Fibroblast of the aortic adventitia (primary cell): ENCODE data around the gene CEP104. TPM values are rescaled to one million over a fixed set of nuclear protein-coding genes. Genes with fewer than 3 reads are reported as not detected.
A peak's percentile ranks its signal among the peaks of the same experiment; 100 is the strongest.

Source experiments
- DNase-seq: peaks from one replicate; pipeline ENCODE4 v3.0.0-alpha.2; 2010; ENCODE audit warnings: low read depth
- H3K4me3 ChIP-seq: 2 replicates; pipeline ENCODE4 v1.5.1; 2011; ENCODE audit warnings: low read depth, mild to moderate bottlenecking, control low read depth, low read length, moderate library complexity
- CTCF ChIP-seq: IDR thresholded peaks from 2 replicates; pipeline ENCODE4 v1.5.1; 2011; ENCODE audit warnings: mild to moderate bottlenecking, low read length, control low read depth, inconsistent platforms; ENCODE audit not compliant: insufficient read depth
- total RNA-seq: library from RNA; depleted of rRNA; stranded (reverse); fragments of >200 nt; gene quantifications from 2 replicates; pipeline ENCODE4 v1.2.3, GENCODE V29; 2012; ENCODE audit warnings: low replicate concordance

The CEP104 gene
- total RNA-seq, 1 donor = 16.9 TPM

GRCh38 chr1:3772715-3773571 is 84.1 kb downstream of the CEP104 start, which contains the start of gene SMIM1:
Gene SMIM1, plus strand, starts transcription at chr1:3772749. Its CDS starts 2,625 bp downstream, at chr1:3775374.
- peak within 1 kb of the TSS; percentile 60 for H3K4me3 ChIP-seq
- DNase-seq = no peak
- TF ChIP-seq CTCF = no peak

GRCh38 chr1:3772027-3772714 is 84.8 kb downstream of the CEP104 start:
- H3K4me3 ChIP-seq = peak overlapping the region; percentile 60
- peak; percentile 46 for DNase-seq
- TF ChIP-seq CTCF = no peak

GRCh38 chr1:3771108-3772026 is 85.6 kb downstream of the CEP104 start:
- TF ChIP-seq CTCF = no peak
- H3K4me3 ChIP-seq = peak overlapping the region; percentile 60
- no peak for DNase-seq

GRCh38 chr1:3770047-3770765 is 86.8 kb downstream of the CEP104 start:
- no peak for DNase-seq
- no peak overlapping the region for H3K4me3 ChIP-seq
- TF ChIP-seq CTCF = no peak

GRCh38 chr1:3768811-3769390 is 88.1 kb downstream of the CEP104 start:
- no peak for TF ChIP-seq CTCF
- DNase-seq = no peak

More at GRCh38 chr1:3768811-3769390, 88.1 kb downstream of the CEP104 start:
- no peak overlapping the region for H3K4me3 ChIP-seq
